HL-60 (cell line): ENCODE results near the gene NID2.

Source experiments
- GABPA ChIP-seq: IDR thresholded peaks from 2 replicates; pipeline ENCODE4 v1.6.1; 2012; ENCODE audit warnings: low read depth
- POLR2AphosphoS5 ChIP-seq: IDR thresholded peaks from 2 replicates; pipeline ENCODE4 v1.6.1; 2012; ENCODE audit warnings: low read depth
- TF ChIP-seq, protein P1 (sequence below): IDR thresholded peaks from one replicate; pipeline ENCODE4 v1.5.1; 2011; ENCODE audit warnings: low read length, control low read depth, inconsistent platforms; ENCODE audit not compliant: insufficient read depth
- TF ChIP-seq, protein P2 (sequence below): IDR thresholded peaks from 2 replicates; pipeline ENCODE4 v1.6.1; 2012; ENCODE audit warnings: low read depth; ENCODE audit not compliant: insufficient replicate concordance

GRCh38 chr14:52111583-52111982 lies 42.7 kb upstream of the NID2 start:
- TF ChIP-seq, protein P1, sequence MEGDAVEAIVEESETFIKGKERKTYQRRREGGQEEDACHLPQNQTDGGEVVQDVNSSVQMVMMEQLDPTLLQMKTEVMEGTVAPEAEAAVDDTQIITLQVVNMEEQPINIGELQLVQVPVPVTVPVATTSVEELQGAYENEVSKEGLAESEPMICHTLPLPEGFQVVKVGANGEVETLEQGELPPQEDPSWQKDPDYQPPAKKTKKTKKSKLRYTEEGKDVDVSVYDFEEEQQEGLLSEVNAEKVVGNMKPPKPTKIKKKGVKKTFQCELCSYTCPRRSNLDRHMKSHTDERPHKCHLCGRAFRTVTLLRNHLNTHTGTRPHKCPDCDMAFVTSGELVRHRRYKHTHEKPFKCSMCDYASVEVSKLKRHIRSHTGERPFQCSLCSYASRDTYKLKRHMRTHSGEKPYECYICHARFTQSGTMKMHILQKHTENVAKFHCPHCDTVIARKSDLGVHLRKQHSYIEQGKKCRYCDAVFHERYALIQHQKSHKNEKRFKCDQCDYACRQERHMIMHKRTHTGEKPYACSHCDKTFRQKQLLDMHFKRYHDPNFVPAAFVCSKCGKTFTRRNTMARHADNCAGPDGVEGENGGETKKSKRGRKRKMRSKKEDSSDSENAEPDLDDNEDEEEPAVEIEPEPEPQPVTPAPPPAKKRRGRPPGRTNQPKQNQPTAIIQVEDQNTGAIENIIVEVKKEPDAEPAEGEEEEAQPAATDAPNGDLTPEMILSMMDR, result no peak
- TF ChIP-seq POLR2AphosphoS5, result no peak
- no peak for TF ChIP-seq GABPA
- TF ChIP-seq, protein P2, sequence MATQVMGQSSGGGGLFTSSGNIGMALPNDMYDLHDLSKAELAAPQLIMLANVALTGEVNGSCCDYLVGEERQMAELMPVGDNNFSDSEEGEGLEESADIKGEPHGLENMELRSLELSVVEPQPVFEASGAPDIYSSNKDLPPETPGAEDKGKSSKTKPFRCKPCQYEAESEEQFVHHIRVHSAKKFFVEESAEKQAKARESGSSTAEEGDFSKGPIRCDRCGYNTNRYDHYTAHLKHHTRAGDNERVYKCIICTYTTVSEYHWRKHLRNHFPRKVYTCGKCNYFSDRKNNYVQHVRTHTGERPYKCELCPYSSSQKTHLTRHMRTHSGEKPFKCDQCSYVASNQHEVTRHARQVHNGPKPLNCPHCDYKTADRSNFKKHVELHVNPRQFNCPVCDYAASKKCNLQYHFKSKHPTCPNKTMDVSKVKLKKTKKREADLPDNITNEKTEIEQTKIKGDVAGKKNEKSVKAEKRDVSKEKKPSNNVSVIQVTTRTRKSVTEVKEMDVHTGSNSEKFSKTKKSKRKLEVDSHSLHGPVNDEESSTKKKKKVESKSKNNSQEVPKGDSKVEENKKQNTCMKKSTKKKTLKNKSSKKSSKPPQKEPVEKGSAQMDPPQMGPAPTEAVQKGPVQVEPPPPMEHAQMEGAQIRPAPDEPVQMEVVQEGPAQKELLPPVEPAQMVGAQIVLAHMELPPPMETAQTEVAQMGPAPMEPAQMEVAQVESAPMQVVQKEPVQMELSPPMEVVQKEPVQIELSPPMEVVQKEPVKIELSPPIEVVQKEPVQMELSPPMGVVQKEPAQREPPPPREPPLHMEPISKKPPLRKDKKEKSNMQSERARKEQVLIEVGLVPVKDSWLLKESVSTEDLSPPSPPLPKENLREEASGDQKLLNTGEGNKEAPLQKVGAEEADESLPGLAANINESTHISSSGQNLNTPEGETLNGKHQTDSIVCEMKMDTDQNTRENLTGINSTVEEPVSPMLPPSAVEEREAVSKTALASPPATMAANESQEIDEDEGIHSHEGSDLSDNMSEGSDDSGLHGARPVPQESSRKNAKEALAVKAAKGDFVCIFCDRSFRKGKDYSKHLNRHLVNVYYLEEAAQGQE, result no peak
